OCI-LY1 (cell line): ENCODE measurements around the gene TNS1.

Experiments used
- H2AFZ ChIP-seq: fragments of 200-600 bp; sonication (generic), shearing (Covaris generic); 2 replicates; pipeline ENCODE4 v1.6.0; 2014; ENCODE audit warnings: antibody characterized with exemption, mild to moderate bottlenecking, low read length
- H3F3A ChIP-seq: fragments of 200-600 bp; sonication (generic), shearing (Covaris generic); 2 replicates; pipeline ENCODE4 v1.6.0; 2014; ENCODE audit warnings: mild to moderate bottlenecking, antibody characterized with exemption, low read length, moderate library complexity; ENCODE audit not compliant: insufficient read depth
- H3K27ac ChIP-seq: fragments of 200-600 bp; sonication (generic); 2 replicates; pipeline ENCODE4 v1.5.1; 2014; ENCODE audit warnings: low read length, mixed run types, mild to moderate bottlenecking, low read depth; ENCODE audit not compliant: poor library complexity, severe bottlenecking
- H3K27me3 ChIP-seq: fragments of 200-600 bp; sonication (generic); 2 replicates; pipeline ENCODE4 v1.6.0; 2014; ENCODE audit warnings: antibody characterized with exemption, mild to moderate bottlenecking, low read length, moderate library complexity; ENCODE audit not compliant: insufficient read depth
- H3K36me3 ChIP-seq: fragments of 200-600 bp; sonication (generic); 2 replicates; pipeline ENCODE4 v1.6.1; 2014; ENCODE audit warnings: mild to moderate bottlenecking, antibody characterized with exemption, low read length, moderate library complexity, mixed read lengths; ENCODE audit not compliant: insufficient read depth
- H3K4me1 ChIP-seq: fragments of 200-600 bp; sonication (generic); 2 replicates; pipeline ENCODE4 v1.5.1; 2014; ENCODE audit warnings: mild to moderate bottlenecking, low read length, moderate library complexity; ENCODE audit not compliant: insufficient read depth, severe bottlenecking
- H3K4me2 ChIP-seq: fragments of 200-600 bp; sonication (generic), shearing (Covaris generic); 2 replicates; pipeline ENCODE4 v1.6.1; 2014; ENCODE audit warnings: low read length
- H3K4me3 ChIP-seq: fragments of 200-600 bp; sonication (generic); 2 replicates; pipeline ENCODE4 v1.5.1; 2014; ENCODE audit warnings: low read length, low read depth, mild to moderate bottlenecking, mixed read lengths; ENCODE audit not compliant: poor library complexity, severe bottlenecking
- H3K79me2 ChIP-seq: fragments of 200-600 bp; shearing (Covaris generic); 2 replicates; pipeline ENCODE4 v1.6.1; 2016; ENCODE audit warnings: mixed run types, low read length, mixed read lengths; ENCODE audit not compliant: insufficient read depth
- H3K9ac ChIP-seq: fragments of 200-600 bp; sonication (generic), shearing (Covaris generic); 2 replicates; pipeline ENCODE4 v1.6.1; 2014; ENCODE audit warnings: mild to moderate bottlenecking, low read length, mixed read lengths
- H3K9me2 ChIP-seq: fragments of 200-600 bp; sonication (generic), shearing (Covaris generic); 2 replicates; pipeline ENCODE4 v1.6.1; 2014; ENCODE audit warnings: low read depth, mild to moderate bottlenecking, low read length, mixed read lengths
- H3K9me3 ChIP-seq: fragments of 200-600 bp; shearing (Covaris generic); 2 replicates; pipeline ENCODE4 v1.6.1; 2014; ENCODE audit warnings: low read length, mixed read lengths
- H4K20me1 ChIP-seq: fragments of 200-600 bp; sonication (generic), shearing (Covaris generic); 2 replicates; pipeline ENCODE4 v1.6.0; 2016; ENCODE audit warnings: mild to moderate bottlenecking, low read length; ENCODE audit not compliant: insufficient read depth
- CTCF ChIP-seq: fragments of 200-600 bp; sonication (generic), shearing (Covaris generic); IDR thresholded peaks from 2 replicates; pipeline ENCODE4 v1.5.1; 2017; ENCODE audit warnings: mild to moderate bottlenecking, antibody characterized with exemption, low read length, moderate library complexity, mixed read lengths
- EZH2 ChIP-seq: fragments of 200-600 bp; sonication (generic), shearing (Covaris generic); IDR thresholded peaks from 2 replicates; pipeline ENCODE4 v1.8.0; 2017; ENCODE audit warnings: borderline replicate concordance, mixed run types, mild to moderate bottlenecking, antibody characterized with exemption, low read length, moderate library complexity, mixed read lengths

The TNS1 gene

GRCh38 chr2:217993138-217993537 is 9.7 kb downstream of the TNS1 start:
- no peak for TF ChIP-seq EZH2
- no peak for TF ChIP-seq CTCF
- Histone ChIP-seq H4K20me1 (no peaks in the 10 kb centered on the region), H3K9me3 (no peaks in the 10 kb centered on the region), H3K27ac (no peak overlapping the region), H3K36me3 (no peaks in the 10 kb centered on the region), H3K4me3 (no peak overlapping the region), H3K9me2 (no peaks in the 10 kb centered on the region), H3K27me3 (no peaks in the 10 kb centered on the region), H3K4me1 (no peaks in the 10 kb centered on the region), H3F3A (no peaks in the 10 kb centered on the region), H3K9ac (no peak overlapping the region), H2AFZ (no peak overlapping the region), H3K79me2 (no peaks in the 10 kb centered on the region), H3K4me2 (no peak overlapping the region)

GRCh38 chr2:217992061-217992460 is 10.7 kb downstream of the TNS1 start:
- Histone ChIP-seq H3K9me2 (no peaks in the 10 kb centered on the region), H4K20me1 (no peaks in the 10 kb centered on the region), H3K79me2 (no peaks in the 10 kb centered on the region), H2AFZ (no peak overlapping the region), H3K4me1 (no peaks in the 10 kb centered on the region), H3K4me2 (no peak overlapping the region), H3K36me3 (no peaks in the 10 kb centered on the region), H3K4me3 (no peak overlapping the region), H3F3A (no peaks in the 10 kb centered on the region), H3K9ac (no peak overlapping the region), H3K27ac (no peak overlapping the region), H3K27me3 (peaks cover 4% of the 10 kb centered on the region; the same call in 1 of the 2 replicates), H3K9me3 (no peaks in the 10 kb centered on the region)
- TF ChIP-seq EZH2 (no peak), CTCF (no peak)

- H3K79me2 ChIP-seq, result no peaks in the 10 kb centered on the region
- H3K4me1 ChIP-seq, result no peaks in the 10 kb centered on the region
Measured at GRCh38 chr2:217990791-217991465, 11.9 kb downstream of the TNS1 start.

More at GRCh38 chr2:217990791-217991465, 11.9 kb downstream of the TNS1 start:
- no peak overlapping the region for H3K27ac ChIP-seq
- H3K4me3 ChIP-seq, result no peak overlapping the region
- no peaks in the 10 kb centered on the region for H4K20me1 ChIP-seq
- H3K9me2 ChIP-seq, result no peaks in the 10 kb centered on the region
- H3F3A ChIP-seq, result no peaks in the 10 kb centered on the region
- H3K27me3 ChIP-seq, result peaks cover 4% of the 10 kb centered on the region; the same call in 1 of the 2 replicates
- H2AFZ ChIP-seq, result no peak overlapping the region
- H3K9me3 ChIP-seq, result no peaks in the 10 kb centered on the region
- H3K4me2 ChIP-seq, result no peak overlapping the region
- no peaks in the 10 kb centered on the region for H3K36me3 ChIP-seq
- no peak overlapping the region for H3K9ac ChIP-seq
- TF ChIP-seq CTCF, result no peak
- TF ChIP-seq EZH2, result no peak
